H9 (cell line): ENCODE measurements around the gene P4HA2. TPM values are rescaled to one million over a fixed set of nuclear protein-coding genes. Genes with fewer than 3 reads are reported as not detected.

ENCODE experiments used
- DNase-seq: peaks from one replicate; pipeline ENCODE4 v3.0.0-alpha.2; 2017
- H2AFZ ChIP-seq: one replicate; pipeline ENCODE4 v1.6.1; 2013; ENCODE audit warnings: mild to moderate bottlenecking, low read length, control low read depth, moderate library complexity
- H2AK5ac ChIP-seq: 2 replicates; pipeline ENCODE4 v1.6.1; 2013; ENCODE audit warnings: low read length, control low read depth, mixed read lengths; ENCODE audit not compliant: insufficient read length
- H2BK120ac ChIP-seq: one replicate; pipeline ENCODE4 v1.6.1; 2013; ENCODE audit warnings: low read depth, mild to moderate bottlenecking, low read length, control low read depth, inconsistent platforms; ENCODE audit not compliant: poor library complexity, severe bottlenecking
- H2BK12ac ChIP-seq: 2 replicates; pipeline ENCODE4 v1.6.1; 2013; ENCODE audit warnings: low read length, control low read depth, mixed read lengths, low read depth; ENCODE audit not compliant: insufficient read length
- H2BK15ac ChIP-seq: 2 replicates; pipeline ENCODE4 v1.6.1; 2013; ENCODE audit warnings: low read depth, low read length, control low read depth
- H2BK20ac ChIP-seq: one replicate; pipeline ENCODE4 v1.6.1; 2013; ENCODE audit warnings: low read depth, mild to moderate bottlenecking, low read length, control low read depth, inconsistent platforms; ENCODE audit not compliant: poor library complexity, severe bottlenecking
- H2BK5ac ChIP-seq: 2 replicates; pipeline ENCODE4 v1.6.1; 2013; ENCODE audit warnings: low read length, control low read depth, mixed read lengths; ENCODE audit not compliant: insufficient read length
- H3K14ac ChIP-seq: 2 replicates; pipeline ENCODE4 v1.6.1; 2013; ENCODE audit warnings: low read length, control low read depth; ENCODE audit not compliant: insufficient read depth
- H3K18ac ChIP-seq: 2 replicates; pipeline ENCODE4 v1.6.1; 2013; ENCODE audit warnings: low read depth, mild to moderate bottlenecking, mixed read lengths, low read length, control low read depth; ENCODE audit not compliant: insufficient read length
- H3K23ac ChIP-seq: 2 replicates; pipeline ENCODE4 v1.6.1; 2013; ENCODE audit warnings: low read length, control low read depth, mixed read lengths, low read depth; ENCODE audit not compliant: insufficient read length
- H3K23me2 ChIP-seq: 2 replicates; pipeline ENCODE4 v1.6.1; 2013; ENCODE audit warnings: low read depth, mild to moderate bottlenecking, mixed read lengths, low read length, control low read depth; ENCODE audit not compliant: insufficient read length, poor library complexity, severe bottlenecking
- H3K27ac ChIP-seq: 2 replicates; pipeline ENCODE4 v1.5.1; 2013; ENCODE audit warnings: low read length, control low read depth, mixed read lengths, low read depth; ENCODE audit not compliant: insufficient read length
- H3K27me3 ChIP-seq: 2 replicates; pipeline ENCODE4 v1.6.1; 2013; ENCODE audit warnings: low read length, control low read depth, inconsistent platforms; ENCODE audit not compliant: insufficient read depth
- H3K4ac ChIP-seq: 2 replicates; pipeline ENCODE4 v1.6.1; 2013; ENCODE audit warnings: low read depth, mild to moderate bottlenecking, control low read depth, inconsistent platforms, low read length, moderate library complexity
- H3K4me1 ChIP-seq: 2 replicates; pipeline ENCODE4 v1.6.1; 2013; ENCODE audit warnings: low read length, control low read depth, inconsistent platforms; ENCODE audit not compliant: insufficient read depth
- H3K4me2 ChIP-seq: 2 replicates; pipeline ENCODE4 v1.6.1; 2013; ENCODE audit warnings: low read length, control low read depth, mixed read lengths; ENCODE audit not compliant: insufficient read length, insufficient read depth
- H3K56ac ChIP-seq: 2 replicates; pipeline ENCODE4 v1.6.1; 2013; ENCODE audit warnings: low read depth, mild to moderate bottlenecking, mixed read lengths, low read length, control low read depth; ENCODE audit not compliant: insufficient read length
- H3K79me1 ChIP-seq: 2 replicates; pipeline ENCODE4 v1.6.1; 2013; ENCODE audit warnings: low read depth, mild to moderate bottlenecking, moderate library complexity, low read length, control low read depth, inconsistent platforms; ENCODE audit not compliant: insufficient read depth, poor library complexity, severe bottlenecking
- H3K79me2 ChIP-seq: 2 replicates; pipeline ENCODE4 v1.6.1; 2013; ENCODE audit warnings: low read length, control low read depth, inconsistent platforms; ENCODE audit not compliant: insufficient read depth
- H3K9ac ChIP-seq: 2 replicates; pipeline ENCODE4 v1.6.1; 2013; ENCODE audit warnings: low read length, control low read depth, mixed read lengths; ENCODE audit not compliant: insufficient read length; ENCODE audit errors: extremely low read depth
- H3K9me3 ChIP-seq: one replicate; pipeline ENCODE4 v1.6.1; 2013; ENCODE audit warnings: low read depth, low read length, inconsistent platforms; ENCODE audit not compliant: control insufficient read depth
- H3T11ph ChIP-seq: one replicate; pipeline ENCODE4 v1.6.1; 2013; ENCODE audit warnings: mild to moderate bottlenecking, low read length, control low read depth, inconsistent platforms
- H4K20me1 ChIP-seq: one replicate; pipeline ENCODE4 v1.6.1; 2013; ENCODE audit not compliant: control insufficient read depth, insufficient read length, insufficient read depth
- H4K5ac ChIP-seq: 2 replicates; pipeline ENCODE4 v1.6.1; 2013; ENCODE audit warnings: low read depth, mild to moderate bottlenecking, mixed read lengths, low read length, control low read depth; ENCODE audit not compliant: insufficient read length
- H4K8ac ChIP-seq: replicated peaks from 2 replicates; pipeline ENCODE4 v1.6.1; 2013; ENCODE audit warnings: low read length, control low read depth, mixed read lengths, low read depth; ENCODE audit not compliant: insufficient read length
- H4K91ac ChIP-seq: 2 replicates; pipeline ENCODE4 v1.6.1; 2013; ENCODE audit warnings: low read depth, mild to moderate bottlenecking, moderate library complexity, mixed read lengths, low read length, control low read depth; ENCODE audit not compliant: insufficient read length
- H3K27ac Mint-ChIP-seq, 3 experiments: 2 replicates in 2 of 3; 3 replicates in 1 of 3; pipeline ENCODE4 v1.8.0; 2020 to 2021; ENCODE audit warnings: mixed read lengths in 3 of 3, mild to moderate bottlenecking in 1 of 3, moderate library complexity in 1 of 3
- H3K27me3 Mint-ChIP-seq: 2 replicates; pipeline ENCODE4 v1.8.0; 2021; ENCODE audit warnings: low read depth, mild to moderate bottlenecking, moderate library complexity, mixed read lengths
- H3K36me3 Mint-ChIP-seq, 3 experiments: 2 replicates in 2 of 3; 3 replicates in 1 of 3; pipeline ENCODE4 v1.8.0; 2020 to 2021; ENCODE audit warnings: low read depth in 3 of 3, mixed read lengths in 3 of 3; ENCODE audit not compliant: insufficient read depth in 1 of 3
- H3K4me1 Mint-ChIP-seq, 2 experiments: 2 replicates each; pipeline ENCODE4 v1.8.0; 2020; ENCODE audit warnings: mixed read lengths in 2 of 2
- H3K4me3 Mint-ChIP-seq, 2 experiments: 2 replicates in 1 of 2; 3 replicates in 1 of 2; pipeline ENCODE4 v1.8.0; 2020 to 2021; ENCODE audit warnings: mild to moderate bottlenecking in 2 of 2, mixed read lengths in 2 of 2, moderate library complexity in 1 of 2
- H3K9me3 Mint-ChIP-seq, 2 experiments: 2 replicates in 1 of 2; 3 replicates in 1 of 2; pipeline ENCODE4 v1.8.0; 2020; ENCODE audit warnings: mild to moderate bottlenecking in 2 of 2, mixed read lengths in 2 of 2, moderate library complexity in 1 of 2
- whole genome bisulfite sequencing: extraction: QIAGEN DNeasy Blood & Tissue Kit; methylation state at CpG from one replicate; pipeline ENCODE4 v1.1.7; 2013; ENCODE audit warnings: missing lambda C conversion rate, low lambda C conversion rate, mixed read lengths; ENCODE audit not compliant: insufficient read length; ENCODE audit errors: extremely low coverage; 5-methylcytosine and 5-hydroxymethylcytosine counted together
- total RNA-seq: library from RNA; stranded (reverse); gene quantifications from 2 replicates; pipeline ENCODE4 v1.2.1, GENCODE V29; 2021
- TF ChIP-seq, protein P1 (sequence below): fragments of 200-600 bp; sonication (generic); conservative IDR thresholded peaks from 3 replicates; pipeline ENCODE4 v1.8.0; 2021; ENCODE audit warnings: antibody characterized with exemption, mild to moderate bottlenecking

The P4HA2 gene
- total RNA-seq, 1 experiment from 2014 or later, result 15.3 TPM

DNA sequence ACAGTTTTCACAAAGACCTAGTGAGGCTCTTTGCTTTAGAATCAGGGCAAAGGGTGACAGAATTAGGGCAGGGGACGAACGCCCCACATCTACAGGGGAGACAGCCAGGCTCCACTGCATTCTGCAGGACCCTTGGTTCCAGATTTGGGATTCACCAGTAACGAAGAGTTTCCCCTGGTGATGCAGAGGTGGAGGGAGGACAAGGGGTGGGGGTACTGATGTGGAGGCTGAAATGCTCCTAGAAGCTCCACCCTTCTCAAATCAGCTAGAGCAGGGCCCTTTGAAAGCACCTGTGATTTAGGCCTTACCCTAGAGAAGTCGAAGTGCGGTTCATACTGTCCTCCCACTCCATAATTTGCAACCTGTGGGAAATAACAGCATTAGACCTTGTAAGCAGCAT is 29.1 kb downstream of the P4HA2 start:
- Histone ChIP-seq H2BK15ac (no peak overlapping the region), H3K4ac (no peak overlapping the region), H2BK20ac (no peak overlapping the region), H3K4me2 (no peak overlapping the region), H2AFZ (no peak overlapping the region), H3K23ac (no peak overlapping the region), H3T11ph (no peak overlapping the region), H3K27ac (no peak overlapping the region), H3K14ac (no peak overlapping the region), H2BK120ac (no peak overlapping the region), H3K4me1 (no peaks in the 10 kb centered on the region), H2BK5ac (no peak overlapping the region), H2AK5ac (no peak overlapping the region), H3K56ac (no peak overlapping the region), H3K79me1 (no peaks in the 10 kb centered on the region), H4K5ac (no peak overlapping the region), H4K91ac (no peak overlapping the region), H4K20me1 (no peaks in the 10 kb centered on the region), H4K8ac (no peak overlapping the region), H3K23me2 (no peaks in the 10 kb centered on the region), H2BK12ac (no peak overlapping the region), H3K9ac (no peak overlapping the region), H3K18ac (no peak overlapping the region), H3K9me3 (no peaks in the 10 kb centered on the region), H3K79me2 (no peaks in the 10 kb centered on the region), H3K27me3 (no peaks in the 10 kb centered on the region)
- TF ChIP-seq, protein P1, sequence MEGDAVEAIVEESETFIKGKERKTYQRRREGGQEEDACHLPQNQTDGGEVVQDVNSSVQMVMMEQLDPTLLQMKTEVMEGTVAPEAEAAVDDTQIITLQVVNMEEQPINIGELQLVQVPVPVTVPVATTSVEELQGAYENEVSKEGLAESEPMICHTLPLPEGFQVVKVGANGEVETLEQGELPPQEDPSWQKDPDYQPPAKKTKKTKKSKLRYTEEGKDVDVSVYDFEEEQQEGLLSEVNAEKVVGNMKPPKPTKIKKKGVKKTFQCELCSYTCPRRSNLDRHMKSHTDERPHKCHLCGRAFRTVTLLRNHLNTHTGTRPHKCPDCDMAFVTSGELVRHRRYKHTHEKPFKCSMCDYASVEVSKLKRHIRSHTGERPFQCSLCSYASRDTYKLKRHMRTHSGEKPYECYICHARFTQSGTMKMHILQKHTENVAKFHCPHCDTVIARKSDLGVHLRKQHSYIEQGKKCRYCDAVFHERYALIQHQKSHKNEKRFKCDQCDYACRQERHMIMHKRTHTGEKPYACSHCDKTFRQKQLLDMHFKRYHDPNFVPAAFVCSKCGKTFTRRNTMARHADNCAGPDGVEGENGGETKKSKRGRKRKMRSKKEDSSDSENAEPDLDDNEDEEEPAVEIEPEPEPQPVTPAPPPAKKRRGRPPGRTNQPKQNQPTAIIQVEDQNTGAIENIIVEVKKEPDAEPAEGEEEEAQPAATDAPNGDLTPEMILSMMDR, result no peak
- no CpG with 5 or more reads among the region's 5 CpGs for WGBS
- Mint-ChIP-seq H3K36me3 (peaks cover 0 to 3% (median 0%) of the 10 kb centered on the region in 3 experiments; a peak in 1 of 7 replicates), H3K27me3 (no peaks in the 10 kb centered on the region), H3K27ac (peak overlapping the region in 1 of 3 experiments; percentile 70; a peak in 1 of 7 replicates), H3K4me1 (no peaks in the 10 kb centered on the region), H3K4me3 (no peak overlapping the region), H3K9me3 (no peaks in the 10 kb centered on the region)
- DNase-seq, result no peak
